C4-2B (cell line): ENCODE results near the gene DLK2.

Experiments used
- ZFX ChIP-seq: fragments of 450-650 bp; IDR thresholded peaks from 2 replicates; pipeline ENCODE4 v1.6.1; 2017
- TF ChIP-seq, protein P1 (sequence below): fragments of 450-650 bp; conservative IDR thresholded peaks from 2 replicates; pipeline ENCODE4 v1.5.1; 2017; ENCODE audit warnings: mild to moderate bottlenecking

DNA sequence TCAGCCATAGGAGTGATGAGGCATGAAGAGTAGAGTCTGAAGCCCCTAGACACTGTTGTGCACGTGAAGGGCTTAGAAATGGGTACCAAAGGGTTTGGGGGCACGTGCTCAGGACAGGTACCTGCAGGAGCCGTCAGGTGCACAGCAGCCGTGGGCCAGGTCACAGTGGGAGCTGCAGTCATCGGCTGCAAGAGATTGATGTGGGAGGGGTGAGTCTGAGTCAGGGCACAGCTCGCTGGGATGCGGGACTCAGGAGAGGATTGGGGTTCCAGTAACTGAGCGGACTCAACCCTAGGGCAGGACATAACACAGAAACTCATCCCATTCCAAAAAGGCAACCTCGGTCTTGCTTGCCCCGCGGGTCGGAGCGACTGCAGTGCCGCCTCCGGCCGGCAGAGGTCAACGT lies 1.1 kb downstream of the DLK2 start:
- TF ChIP-seq, protein P1, sequence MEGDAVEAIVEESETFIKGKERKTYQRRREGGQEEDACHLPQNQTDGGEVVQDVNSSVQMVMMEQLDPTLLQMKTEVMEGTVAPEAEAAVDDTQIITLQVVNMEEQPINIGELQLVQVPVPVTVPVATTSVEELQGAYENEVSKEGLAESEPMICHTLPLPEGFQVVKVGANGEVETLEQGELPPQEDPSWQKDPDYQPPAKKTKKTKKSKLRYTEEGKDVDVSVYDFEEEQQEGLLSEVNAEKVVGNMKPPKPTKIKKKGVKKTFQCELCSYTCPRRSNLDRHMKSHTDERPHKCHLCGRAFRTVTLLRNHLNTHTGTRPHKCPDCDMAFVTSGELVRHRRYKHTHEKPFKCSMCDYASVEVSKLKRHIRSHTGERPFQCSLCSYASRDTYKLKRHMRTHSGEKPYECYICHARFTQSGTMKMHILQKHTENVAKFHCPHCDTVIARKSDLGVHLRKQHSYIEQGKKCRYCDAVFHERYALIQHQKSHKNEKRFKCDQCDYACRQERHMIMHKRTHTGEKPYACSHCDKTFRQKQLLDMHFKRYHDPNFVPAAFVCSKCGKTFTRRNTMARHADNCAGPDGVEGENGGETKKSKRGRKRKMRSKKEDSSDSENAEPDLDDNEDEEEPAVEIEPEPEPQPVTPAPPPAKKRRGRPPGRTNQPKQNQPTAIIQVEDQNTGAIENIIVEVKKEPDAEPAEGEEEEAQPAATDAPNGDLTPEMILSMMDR = peak; percentile 96
- no peak for TF ChIP-seq ZFX
